CD1c-positive myeloid dendritic cell (primary cell): ENCODE data around the gene TBC1D1.
"Not testable (repeated sequence)": the region's sequence is repeated elsewhere in the genome, so short reads cannot be mapped to it uniquely, and the experiment has no call there.

Experiments
- DNase-seq: peaks from one replicate; pipeline ENCODE4 v3.0.0-alpha.2; 2016; ENCODE audit errors: extremely low spot score

Gene TBC1D1

DNA sequence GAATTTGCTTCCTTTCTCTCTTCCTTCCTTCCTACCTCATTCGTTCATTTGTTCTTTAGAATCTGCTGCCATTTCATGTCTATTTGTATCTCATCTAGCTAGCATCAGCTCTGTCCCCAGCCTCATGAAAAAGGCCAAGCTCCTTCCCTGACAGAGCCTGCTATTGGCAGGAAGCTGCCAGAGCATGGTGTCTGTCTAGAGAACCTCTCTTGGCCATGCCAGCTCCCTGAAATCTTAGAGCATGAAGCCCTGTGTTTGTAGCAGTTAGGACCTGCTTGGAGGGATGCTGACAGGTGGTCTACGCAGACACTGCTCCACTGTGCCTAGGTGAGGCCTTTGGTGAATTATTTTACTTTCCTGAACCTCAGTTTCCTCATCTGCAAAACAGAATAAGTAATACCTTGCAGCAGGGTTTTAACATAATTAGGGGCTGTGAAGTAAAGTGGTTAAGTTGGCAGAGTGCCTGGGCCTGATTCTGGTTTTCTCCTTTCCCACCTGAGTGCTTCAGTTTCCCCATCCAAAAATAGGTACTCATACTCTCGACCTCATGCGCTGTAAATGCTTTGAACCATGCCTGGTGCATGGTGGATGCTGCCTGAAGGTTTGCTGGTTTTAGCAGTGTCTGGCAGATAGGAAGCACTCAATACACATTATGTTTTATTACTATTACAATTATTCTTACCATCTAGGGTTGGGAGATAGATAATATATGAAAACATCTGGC lies 74.0 kb downstream of the TBC1D1 start:
- no peak for DNase-seq

DNA sequence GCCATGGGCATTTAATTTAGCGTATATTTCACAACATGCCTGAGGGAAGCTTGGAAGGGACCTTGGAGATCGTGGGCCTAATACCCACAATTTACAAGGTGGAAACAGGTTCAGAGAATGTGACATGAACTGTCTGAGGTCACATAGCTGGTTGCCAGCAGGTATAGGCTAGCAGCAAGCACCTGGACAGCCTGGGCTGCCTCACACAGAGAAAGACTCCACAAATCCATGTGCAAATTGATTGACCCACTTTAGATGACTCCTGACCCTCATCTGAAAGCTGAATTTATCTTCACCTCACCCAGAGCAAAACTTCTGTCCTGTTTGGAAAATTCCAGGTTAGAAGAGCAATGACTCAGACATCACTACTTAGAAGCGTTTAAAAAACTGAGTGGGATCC lies 75.2 kb downstream of the TBC1D1 start:
- no peak for DNase-seq

DNA sequence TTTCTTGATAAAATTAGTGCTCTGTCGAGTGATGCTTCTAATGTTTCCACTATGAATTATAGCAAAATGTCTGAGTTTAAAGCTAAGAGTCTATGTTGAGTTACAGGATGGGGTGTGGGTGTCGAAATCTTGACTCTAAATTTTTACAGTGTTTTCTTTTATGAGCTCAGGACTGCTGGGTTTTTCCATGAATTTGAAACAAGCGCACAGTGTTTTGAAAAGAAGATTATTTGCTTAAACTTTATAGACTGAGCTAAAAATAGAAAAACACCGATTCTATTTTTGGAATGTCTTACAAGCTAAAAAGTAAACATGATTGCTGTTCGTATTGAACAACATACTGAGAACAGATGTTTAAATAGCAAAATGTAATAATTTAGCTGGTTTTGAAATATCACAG lies 76.9 kb downstream of the TBC1D1 start:
- DNase-seq: no peak

- no peak for DNase-seq
These were observed 77.9 kb downstream of the TBC1D1 start for GRCh38 chr4:37968747-37969146.

DNA sequence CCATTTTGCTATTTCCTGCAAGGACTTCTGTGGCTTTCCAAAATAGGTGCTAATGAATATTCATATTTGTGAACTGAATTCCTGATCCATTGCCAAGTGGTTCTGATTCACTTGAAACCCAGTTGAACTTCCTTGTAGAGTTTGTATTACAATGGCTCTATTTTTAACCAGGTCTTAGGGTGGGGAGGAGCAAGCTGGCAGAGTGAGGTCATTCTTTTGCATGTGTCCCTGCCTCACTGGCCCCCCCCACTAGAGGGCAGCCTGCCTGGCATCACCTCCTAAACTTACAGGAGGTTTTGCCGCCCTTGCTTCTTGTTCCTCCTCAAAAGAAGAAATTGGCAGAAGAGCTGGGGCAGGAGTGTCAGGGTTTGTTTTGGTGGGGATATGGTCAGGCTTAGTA lies 79.8 kb downstream of the TBC1D1 start:
- peak; percentile 91 for DNase-seq

- no peak for DNase-seq
These were observed 80.3 kb downstream of the TBC1D1 start for GRCh38 chr4:37971202-37971601.

GRCh38 chr4:37973441-37973840 lies 82.6 kb downstream of the TBC1D1 start:
- no peak for DNase-seq

DNA sequence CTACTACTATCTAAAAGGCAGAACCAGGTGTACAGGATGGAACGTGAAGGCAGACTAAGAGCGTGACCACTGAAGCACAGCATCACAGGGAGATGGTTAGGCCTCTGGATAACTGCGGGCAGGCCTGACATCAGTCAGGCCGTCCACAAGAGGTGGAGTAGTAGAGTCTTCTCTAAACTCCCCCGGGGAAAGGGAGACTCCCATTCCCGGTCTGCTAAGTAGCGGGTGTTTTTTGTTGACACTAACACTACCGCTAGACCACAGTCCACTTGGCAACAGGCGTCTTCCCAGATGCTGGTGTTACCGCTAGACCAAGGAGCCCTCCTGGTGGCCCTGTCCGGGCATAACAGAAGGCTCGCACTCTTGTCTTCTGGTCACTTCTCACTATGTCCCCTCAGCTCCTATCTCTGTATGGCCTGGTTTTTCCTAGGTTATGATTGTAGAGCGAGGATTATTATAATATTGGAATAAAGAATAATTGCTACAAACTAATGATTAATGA lies 84.5 kb downstream of the TBC1D1 start:
- DNase-seq: not testable (repeated sequence)

DNA sequence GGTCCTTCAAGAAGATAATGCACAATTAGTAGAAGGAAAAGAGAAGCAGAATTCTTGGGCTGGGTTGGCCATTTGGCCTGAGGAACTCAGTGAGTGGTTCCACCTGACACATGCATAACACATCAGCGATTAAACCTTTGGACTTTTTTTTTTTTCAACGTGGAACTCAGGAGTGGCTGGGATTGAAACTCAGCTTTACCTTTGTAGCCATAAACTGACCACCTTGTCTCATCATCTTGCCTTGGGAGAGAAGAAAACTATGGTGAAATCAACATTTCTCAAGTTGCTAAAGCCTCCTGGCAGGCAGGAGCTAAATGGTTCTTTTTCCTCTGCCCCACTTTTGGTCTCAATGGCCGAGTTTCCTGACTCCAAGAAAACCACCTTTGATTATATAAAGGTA lies 85.6 kb downstream of the TBC1D1 start:
- peak; percentile 47 for DNase-seq

DNA sequence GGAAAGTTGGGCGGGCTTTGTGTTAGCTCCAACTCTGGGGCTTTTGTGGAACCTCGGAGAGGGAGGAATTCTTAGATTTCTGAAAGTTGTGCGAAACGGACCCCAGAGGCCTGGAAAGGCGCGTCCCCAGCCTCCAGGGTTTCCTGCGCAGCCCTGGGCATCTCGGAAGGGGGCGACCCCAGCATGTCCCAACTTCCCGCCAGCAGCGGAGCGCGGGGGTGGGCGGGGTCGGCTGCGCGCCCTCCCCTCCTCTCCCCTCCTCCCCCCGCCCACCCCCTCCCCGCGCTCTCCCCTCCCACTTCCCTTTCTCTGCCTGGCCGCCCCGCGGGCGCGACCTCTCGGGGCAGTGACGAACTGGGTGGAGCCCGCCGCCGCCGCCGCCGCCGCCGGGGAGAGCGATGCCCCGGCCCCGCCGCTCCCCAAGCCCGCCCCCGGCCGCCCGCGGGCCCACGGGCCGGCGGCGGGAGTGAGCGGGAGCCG lies 86.1 kb downstream of the TBC1D1 start:
- peak; percentile 90 for DNase-seq

GRCh38 chr4:37977471-37978247 lies 86.8 kb downstream of the TBC1D1 start:
- peak; percentile 86 for DNase-seq

DNA sequence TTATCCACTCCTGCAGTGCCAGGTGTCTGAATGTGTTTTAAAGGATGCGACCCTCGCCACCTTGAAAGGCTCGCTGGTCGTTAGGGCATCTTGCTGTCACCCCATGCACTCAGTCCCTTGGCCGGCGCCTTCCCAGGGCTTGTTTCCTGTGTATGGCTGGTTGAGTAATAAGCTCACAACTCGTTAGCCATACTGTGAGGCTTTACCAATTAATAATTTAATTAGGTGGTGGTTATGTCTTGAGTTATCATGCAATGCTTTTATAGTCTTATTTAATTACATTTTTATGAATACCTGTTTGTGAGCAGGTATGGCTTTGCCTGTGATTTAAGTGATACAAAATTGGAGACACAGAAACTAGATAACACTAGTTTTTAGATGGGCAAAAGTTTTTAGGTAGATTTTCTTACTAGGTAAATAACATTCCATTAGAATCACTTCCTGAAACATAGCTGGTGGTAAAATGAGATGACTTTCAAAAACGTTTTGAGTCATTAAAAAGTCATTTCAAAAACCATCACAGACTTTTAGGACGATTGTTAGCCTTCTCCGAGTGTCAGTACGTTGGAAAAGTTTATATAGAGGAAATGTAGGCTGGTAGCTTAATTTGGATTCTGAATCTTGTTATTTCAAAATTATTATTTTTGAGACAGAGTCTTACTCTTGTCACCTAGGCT lies 87.5 kb downstream of the TBC1D1 start:
- DNase-seq: peak; percentile 45

GRCh38 chr4:37980246-37980645 lies 89.4 kb downstream of the TBC1D1 start:
- DNase-seq: no peak

GRCh38 chr4:37981425-37981824 lies 90.5 kb downstream of the TBC1D1 start:
- DNase-seq: no peak

DNA sequence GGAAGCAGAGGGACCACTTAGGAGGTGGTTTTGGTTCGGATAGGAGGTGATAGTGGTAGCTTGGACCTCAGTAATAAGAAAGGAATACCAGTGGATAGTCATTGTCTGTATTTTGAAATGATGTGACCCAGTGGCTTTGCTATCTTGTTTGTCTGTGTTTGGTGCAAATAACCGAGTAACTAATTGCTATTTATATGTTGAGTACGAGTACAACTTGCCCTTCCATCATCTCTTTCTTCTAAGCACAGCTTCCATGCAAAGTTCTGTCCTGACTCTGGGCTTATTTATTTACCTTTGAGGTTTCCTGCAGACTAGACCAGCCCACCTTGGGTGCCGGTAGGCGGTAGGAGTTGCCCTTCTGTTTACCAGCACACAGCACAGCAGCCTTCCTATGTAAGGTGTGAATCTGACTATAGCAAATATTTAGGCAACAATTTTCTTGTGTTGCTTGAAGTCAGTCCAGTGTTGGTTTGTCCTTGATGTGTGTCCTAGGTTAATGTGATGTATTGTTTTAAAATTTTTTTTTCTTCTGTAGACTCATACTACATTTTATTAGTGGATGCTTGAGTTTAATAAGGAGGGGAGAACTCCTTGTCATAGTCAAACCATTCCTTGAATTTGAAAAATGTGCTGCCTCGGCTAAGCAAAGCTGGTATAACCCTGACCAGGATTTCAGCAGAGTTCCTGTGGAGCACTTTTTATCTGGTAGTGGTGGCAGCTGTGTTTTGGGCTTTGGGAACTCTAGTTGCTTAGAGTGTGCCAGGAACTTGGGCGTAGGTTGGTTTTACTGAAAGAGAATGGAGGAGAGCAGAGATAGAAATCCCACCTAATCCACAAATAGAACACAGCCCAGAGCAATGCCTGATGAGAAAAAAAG lies 91.2 kb downstream of the TBC1D1 start:
- DNase-seq: no peak

DNA sequence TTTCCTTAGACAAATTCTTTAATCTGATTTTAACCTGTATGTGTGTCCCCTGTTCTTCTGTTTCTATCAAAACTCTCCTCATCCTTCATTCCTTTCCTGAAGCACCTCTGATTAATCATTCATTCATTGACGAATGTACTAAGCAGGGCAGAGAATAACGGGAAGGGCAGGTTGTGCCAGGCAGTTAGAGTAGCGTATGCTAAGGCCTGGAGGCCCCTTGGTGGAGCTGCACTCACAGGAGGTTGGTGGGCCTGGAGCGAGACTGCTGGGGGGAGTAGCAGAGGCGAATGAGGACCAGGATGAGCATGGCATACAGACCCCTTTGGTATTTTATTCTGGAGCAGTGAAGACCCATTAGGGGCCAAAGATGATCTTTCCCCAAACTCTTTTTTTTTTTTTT lies 91.9 kb downstream of the TBC1D1 start:
- DNase-seq: no peak

DNA sequence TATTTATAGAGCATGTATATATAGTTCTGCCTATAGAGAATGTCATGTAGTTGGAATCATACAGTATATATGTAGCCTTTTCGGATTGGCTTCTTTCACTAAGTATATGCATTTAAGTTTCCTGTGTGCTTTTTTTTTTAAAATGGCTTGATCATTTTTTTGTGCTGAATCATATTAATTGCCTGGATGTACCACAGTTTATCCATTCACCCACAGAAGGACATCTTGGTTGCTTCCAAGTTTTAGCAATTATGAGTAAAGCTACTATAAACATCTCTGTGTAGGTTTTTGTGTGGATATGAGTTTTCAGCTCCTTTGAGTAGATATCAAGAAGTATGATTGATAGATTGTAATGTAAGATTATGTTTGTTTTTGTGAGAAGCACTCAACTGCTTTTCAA lies 93.1 kb downstream of the TBC1D1 start:
- DNase-seq: no peak

DNA sequence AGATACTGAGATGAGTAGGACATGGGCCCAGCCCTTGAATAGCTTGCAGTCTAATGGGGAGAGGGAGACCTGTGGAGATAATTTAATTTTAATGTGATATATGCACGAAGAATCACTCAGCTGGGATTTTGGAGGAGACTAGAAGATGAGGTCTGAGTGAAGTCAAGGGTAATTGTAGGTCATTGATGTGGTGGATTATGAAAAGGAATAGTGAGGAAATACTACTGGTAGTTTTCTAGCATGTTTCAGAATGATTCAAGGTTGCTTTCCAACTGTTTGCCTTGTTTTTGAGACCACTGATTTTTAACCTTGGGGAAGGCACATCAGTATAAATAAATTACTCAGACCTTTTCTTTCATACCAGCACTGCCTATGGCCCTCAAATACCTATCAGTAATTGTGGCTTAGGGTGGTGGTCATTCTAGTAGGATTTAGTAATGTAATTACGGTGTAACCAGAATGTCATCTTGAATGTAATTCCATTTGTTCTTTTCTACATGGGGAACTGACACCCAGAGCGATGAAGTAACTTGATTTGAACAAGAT lies 94.9 kb downstream of the TBC1D1 start:
- peak; percentile 27 for DNase-seq

- DNase-seq: no peak
These were observed 97.8 kb downstream of the TBC1D1 start for GRCh38 chr4:37988670-37989069.

- DNase-seq: peak; percentile 79
These were observed 98.7 kb downstream of the TBC1D1 start for GRCh38 chr4:37989398-37990260.
